Measurements from ENCODE around the gene DEPP1.

The DEPP1 gene

GRCh38 chr10:44998146-44998631 lies 19.6 kb upstream of the DEPP1 start:
- no peak for FAIRE-seq

GRCh38 chr10:44997105-44997748 lies 18.6 kb upstream of the DEPP1 start:
- no peak for TF ChIP-seq POLR2A (IDR thresholded peaks at IDR 0.05; ENCODE audit: low read depth, low read length)
- DNase-seq (ENCODE audit: insufficient read length, low spot score) (no peak), FAIRE-seq (no peak)

More at GRCh38 chr10:44998146-44998631, 19.6 kb upstream of the DEPP1 start:
- no peak for TF ChIP-seq POLR2A (IDR thresholded peaks at IDR 0.05; ENCODE audit: low read depth, low read length)
- DNase-seq (ENCODE audit: insufficient read length, low spot score): no peak

GRCh38 chr10:44995914-44996669 lies 17.5 kb upstream of the DEPP1 start:
- TF ChIP-seq POLR2A (IDR thresholded peaks at IDR 0.05; ENCODE audit: low read depth, low read length): no peak
- FAIRE-seq (no peak), DNase-seq (ENCODE audit: insufficient read length, low spot score) (no peak)

GRCh38 chr10:44995581-44995913 lies 16.9 kb upstream of the DEPP1 start:
- DNase-seq (ENCODE audit: insufficient read length, low spot score): no peak
- FAIRE-seq: no peak
- no peak for TF ChIP-seq POLR2A (IDR thresholded peaks at IDR 0.05; ENCODE audit: low read depth, low read length)

- no peak for TF ChIP-seq POLR2A (IDR thresholded peaks at IDR 0.05; ENCODE audit: low read depth, low read length)
- DNase-seq (ENCODE audit: insufficient read length, low spot score) (no peak), FAIRE-seq (no peak)
These were observed 16.3 kb upstream of the DEPP1 start for GRCh38 chr10:44994752-44995530.

- no peak for DNase-seq (ENCODE audit: insufficient read length, low spot score)
- FAIRE-seq: no peak
- TF ChIP-seq POLR2A (IDR thresholded peaks at IDR 0.05; ENCODE audit: low read depth, low read length): no peak
These were observed 15.5 kb upstream of the DEPP1 start for GRCh38 chr10:44993922-44994751.

- TF ChIP-seq POLR2A (IDR thresholded peaks at IDR 0.05; ENCODE audit: low read depth, low read length): no peak
- DNase-seq (ENCODE audit: insufficient read length, low spot score) (no peak), FAIRE-seq (no peak)
These were observed 14.8 kb upstream of the DEPP1 start for GRCh38 chr10:44993226-44993921.

- no peak for FAIRE-seq
- TF ChIP-seq POLR2A (IDR thresholded peaks at IDR 0.05; ENCODE audit: low read depth, low read length): no peak
- no peak for DNase-seq (ENCODE audit: insufficient read length, low spot score)
These were observed 14.2 kb upstream of the DEPP1 start for GRCh38 chr10:44992732-44993225.

- no peak for TF ChIP-seq POLR2A (IDR thresholded peaks at IDR 0.05; ENCODE audit: low read depth, low read length)
- no peak for FAIRE-seq
- DNase-seq (ENCODE audit: insufficient read length, low spot score): no peak
These were observed 13.6 kb upstream of the DEPP1 start for GRCh38 chr10:44992070-44992731.

GRCh38 chr10:44991571-44991970 lies 13.0 kb upstream of the DEPP1 start:
- FAIRE-seq (no peak), DNase-seq (ENCODE audit: insufficient read length, low spot score) (no peak)
- TF ChIP-seq POLR2A (IDR thresholded peaks at IDR 0.05; ENCODE audit: low read depth, low read length): no peak

GRCh38 chr10:44990965-44991364 lies 12.4 kb upstream of the DEPP1 start:
- no peak for FAIRE-seq
- no peak for DNase-seq (ENCODE audit: insufficient read length, low spot score)
- no peak for TF ChIP-seq POLR2A (IDR thresholded peaks at IDR 0.05; ENCODE audit: low read depth, low read length)

- DNase-seq (ENCODE audit: insufficient read length, low spot score) (no peak), FAIRE-seq (no peak)
- no peak for TF ChIP-seq POLR2A (IDR thresholded peaks at IDR 0.05; ENCODE audit: low read depth, low read length)
These were observed 11.7 kb upstream of the DEPP1 start for GRCh38 chr10:44990302-44990655.

All from H54 (cell line).